Non-pigmented ciliary epithelial cell (primary cell): ENCODE measurements around the gene COL4A4.
A peak's percentile ranks its signal among the peaks of the same experiment; 100 is the strongest.

ENCODE experiments used
- DNase-seq: peaks from one replicate; pipeline ENCODE4 v3.0.0-alpha.2; 2010; ENCODE audit warnings: low read depth

Gene COL4A4

DNA sequence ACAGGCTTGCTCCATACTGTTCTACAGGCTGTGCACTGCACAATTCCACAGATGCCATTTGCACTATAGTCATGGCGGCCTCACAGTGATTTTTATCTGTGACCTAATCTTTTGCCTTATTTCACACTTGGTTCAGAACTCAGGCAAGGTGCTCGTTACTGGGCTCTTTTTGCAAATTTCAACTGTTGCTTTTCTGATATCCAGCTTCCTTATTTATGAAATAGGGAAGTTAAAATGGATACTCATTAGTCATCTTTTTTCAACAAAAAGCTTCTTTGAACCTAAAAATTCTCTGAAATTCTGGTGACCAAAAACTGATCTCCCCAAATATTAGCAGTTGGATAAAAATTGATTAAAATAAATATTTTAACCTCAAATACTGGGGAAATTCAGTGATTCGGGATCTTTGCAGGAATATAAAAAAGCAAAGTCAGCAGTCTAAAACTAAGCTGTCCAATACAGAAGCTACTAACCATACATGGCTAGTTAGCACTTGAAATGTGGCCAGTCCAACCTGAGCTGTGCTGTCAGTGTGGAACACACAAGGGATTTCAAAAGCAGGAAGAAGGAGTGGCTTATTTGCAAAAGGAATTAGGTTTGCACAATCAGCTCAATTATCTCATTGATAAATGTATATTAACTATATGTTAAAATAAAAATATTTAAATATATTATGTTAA lies 134.4 kb downstream of the COL4A4 start:
- no peak for DNase-seq

GRCh38 chr2:227025510-227025909 lies 138.5 kb downstream of the COL4A4 start:
- DNase-seq: no peak

- no peak for DNase-seq
These were observed 141.4 kb downstream of the COL4A4 start for GRCh38 chr2:227022608-227023007.

DNA sequence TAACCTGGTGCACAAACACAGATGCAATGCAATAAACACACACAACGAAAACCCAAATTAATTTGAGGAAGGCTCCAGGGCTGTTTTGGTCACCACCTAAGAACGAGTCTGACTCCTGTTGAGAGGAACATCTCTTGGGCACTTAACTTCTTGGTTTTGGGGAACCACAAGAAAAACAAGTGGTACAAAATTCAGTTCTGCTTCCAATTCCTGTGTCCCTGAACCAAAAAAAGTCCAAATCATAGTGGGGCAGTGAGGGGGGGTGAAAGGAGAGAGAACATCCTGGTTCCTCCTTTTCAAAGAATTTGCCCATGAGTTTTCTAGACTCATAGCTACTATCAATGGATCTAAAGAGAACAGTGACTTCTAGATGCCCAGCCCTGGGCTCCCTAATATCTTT lies 143.6 kb downstream of the COL4A4 start:
- DNase-seq: no peak

GRCh38 chr2:227016894-227017293 lies 147.1 kb downstream of the COL4A4 start:
- no peak for DNase-seq

DNA sequence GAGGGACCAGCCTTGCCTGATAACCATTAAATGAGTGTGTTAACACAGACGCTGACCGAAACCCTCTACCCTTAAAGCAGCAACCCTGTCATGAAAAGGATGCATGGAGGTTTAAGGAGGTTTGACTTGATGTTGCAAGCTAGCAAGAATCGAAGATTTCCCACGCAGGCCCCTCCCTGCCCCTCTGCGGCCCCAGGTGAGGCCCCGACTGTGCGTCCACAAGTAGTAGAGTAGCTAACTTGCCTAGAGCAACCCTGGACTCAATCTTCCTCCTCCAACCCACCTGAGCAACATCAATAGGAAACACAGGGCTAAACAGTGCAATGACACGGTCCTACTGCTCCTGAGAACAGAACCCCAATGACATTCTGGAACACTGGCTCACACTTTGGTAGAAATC lies 150.1 kb downstream of the COL4A4 start:
- DNase-seq: no peak

DNA sequence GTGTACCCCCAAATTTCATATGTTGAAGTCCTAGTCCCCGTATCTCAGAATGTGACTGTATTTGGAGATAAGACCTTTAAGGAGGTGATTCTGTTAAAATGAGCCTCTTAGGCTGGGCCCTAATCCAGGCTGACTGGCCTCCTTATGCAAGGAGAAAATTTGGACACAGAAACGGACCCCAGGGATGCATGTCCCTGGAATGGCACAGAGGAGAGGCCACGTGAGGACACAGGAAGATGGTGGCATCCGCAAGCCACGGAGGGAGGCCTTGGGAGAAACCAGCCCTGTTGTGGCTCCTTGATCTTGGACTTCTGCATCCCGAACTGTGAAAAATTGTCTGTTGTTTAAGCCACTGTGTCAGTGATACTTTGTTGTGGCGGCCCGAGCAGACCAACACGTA lies 150.7 kb downstream of the COL4A4 start:
- no peak for DNase-seq

GRCh38 chr2:227010433-227010832 lies 153.6 kb downstream of the COL4A4 start:
- DNase-seq: no peak

- no peak for DNase-seq
These were observed 156.1 kb downstream of the COL4A4 start for GRCh38 chr2:227007940-227008339.

GRCh38 chr2:227007148-227007547 lies 156.9 kb downstream of the COL4A4 start:
- no peak for DNase-seq

- DNase-seq: no peak
These were observed 157.7 kb downstream of the COL4A4 start for GRCh38 chr2:227006189-227006897.

DNA sequence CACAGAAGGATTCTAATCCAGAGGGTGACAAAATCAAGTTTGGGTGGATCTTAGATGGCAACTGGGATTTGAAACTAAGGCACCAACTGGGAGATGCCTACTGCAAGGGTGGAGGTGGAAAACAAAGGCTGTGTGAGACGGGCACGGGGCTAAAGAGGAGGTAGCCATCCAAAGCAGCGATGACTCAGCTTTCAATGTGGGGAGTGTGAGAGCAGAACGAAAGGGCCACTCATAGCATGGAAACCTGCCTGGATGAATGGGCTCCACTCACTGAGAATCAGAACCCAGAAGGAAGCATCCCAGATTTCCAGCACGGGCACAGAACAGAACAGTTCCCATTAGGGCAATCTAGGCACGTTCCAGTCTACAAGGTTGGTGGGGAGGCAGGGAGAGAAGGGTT lies 159.5 kb downstream of the COL4A4 start:
- DNase-seq: no peak

DNA sequence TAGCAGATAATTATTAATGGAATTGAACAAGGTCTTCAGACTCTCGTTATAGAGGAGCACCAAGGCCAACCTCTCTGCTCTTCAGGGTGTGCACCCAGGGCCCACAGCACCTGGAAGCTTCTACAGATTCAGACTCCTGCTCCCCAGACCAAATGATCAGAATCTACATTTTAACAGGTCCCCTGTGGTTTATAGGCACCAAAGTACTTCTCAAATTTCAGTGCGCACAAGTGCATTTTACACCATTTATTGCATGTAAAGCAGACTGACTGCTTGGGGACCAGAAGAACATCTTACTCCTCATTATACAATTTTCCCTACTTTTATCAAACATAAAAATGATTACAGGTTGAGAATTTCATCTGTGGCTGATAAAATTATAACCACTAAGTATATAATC lies 163.9 kb downstream of the COL4A4 start:
- DNase-seq: no peak

GRCh38 chr2:226999661-227000060 lies 164.3 kb downstream of the COL4A4 start:
- DNase-seq: no peak

DNA sequence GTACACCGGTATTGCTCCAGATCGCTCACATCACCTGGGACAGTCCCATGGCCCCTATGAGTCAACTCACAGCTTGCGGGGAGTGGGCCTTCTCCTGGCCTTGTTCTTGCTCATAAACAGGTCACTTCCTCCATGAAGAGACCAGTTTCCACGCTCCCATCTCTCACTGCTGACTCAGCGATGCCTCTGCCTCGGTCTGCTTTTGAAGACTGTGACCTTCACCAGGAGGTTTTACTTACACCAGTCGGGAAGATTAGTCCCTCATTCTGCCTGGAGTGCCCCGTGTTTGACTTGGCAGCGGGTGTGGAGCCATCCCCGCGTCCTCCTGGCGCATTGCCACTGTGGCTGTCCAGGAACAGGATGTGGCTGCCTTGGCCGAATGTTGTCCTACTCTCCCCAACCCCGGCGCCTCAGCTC lies 168.4 kb downstream of the COL4A4 start:
- peak; percentile 78 for DNase-seq

GRCh38 chr2:226994775-226995174 lies 169.2 kb downstream of the COL4A4 start:
- no peak for DNase-seq

DNA sequence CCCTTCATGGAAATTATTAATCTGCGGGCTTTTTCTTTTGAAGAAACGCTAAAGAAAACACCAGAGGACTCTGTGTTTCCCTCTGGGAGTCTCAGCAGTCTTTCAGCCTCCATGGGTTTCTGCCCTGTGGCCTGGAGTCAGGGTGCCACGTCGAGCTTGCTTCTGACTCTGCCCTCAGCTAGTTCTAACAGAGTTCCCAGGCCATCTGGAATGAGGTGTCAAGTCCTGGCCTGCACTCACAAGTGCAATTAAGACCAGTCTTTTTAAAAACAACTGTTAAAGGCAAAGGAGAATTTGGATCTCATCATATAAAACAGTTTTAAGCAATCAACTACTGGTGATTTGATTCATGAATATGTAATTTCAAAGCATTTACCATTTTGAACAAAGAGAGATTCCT lies 170.8 kb downstream of the COL4A4 start:
- DNase-seq: no peak

- no peak for DNase-seq
These were observed 172.3 kb downstream of the COL4A4 start for GRCh38 chr2:226991663-226992062.

- no peak for DNase-seq
These were observed 178.4 kb downstream of the COL4A4 start for GRCh38 chr2:226985583-226985946.

DNA sequence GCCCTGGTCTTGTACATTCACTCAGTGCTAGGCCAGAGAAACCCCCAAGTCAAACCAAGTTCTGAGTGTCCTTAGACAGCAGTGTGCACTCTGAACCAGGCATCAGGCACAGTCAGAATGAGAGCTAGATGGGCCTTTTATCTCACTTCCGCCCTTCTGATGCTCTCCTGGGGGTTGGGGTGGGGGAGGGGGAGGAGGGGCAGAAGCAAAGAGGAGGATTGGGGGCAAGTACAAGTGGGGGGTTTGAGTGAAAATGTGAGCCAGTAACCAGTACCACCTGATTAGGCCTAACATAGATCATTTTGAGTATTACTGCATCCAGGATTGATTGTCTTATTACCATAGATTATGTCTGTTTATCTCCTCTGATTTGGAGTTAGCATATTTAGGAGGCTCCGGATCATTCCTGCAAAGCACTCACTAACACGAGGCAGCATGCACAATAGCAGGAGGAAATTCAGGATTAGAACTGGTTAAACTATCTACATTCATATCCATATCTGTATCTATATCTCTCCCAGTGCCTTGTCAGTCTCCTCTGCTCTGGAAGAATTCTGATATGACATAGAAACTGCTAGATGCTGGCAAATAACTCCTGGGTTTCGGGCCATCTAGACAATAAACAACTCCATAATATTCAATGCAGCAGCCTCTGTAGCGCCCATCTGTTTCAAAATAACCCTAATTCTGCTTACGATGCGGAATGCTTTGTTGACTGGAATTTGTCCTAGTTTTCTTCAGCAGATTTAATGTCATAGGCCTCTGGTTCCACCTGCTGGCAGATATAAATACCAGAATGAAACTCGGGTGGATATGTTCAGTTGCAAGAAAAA lies 179.0 kb downstream of the COL4A4 start:
- peak; percentile 36 for DNase-seq

GRCh38 chr2:226983895-226984749 lies 179.9 kb downstream of the COL4A4 start:
- DNase-seq: no peak

- no peak for DNase-seq
These were observed 182.1 kb downstream of the COL4A4 start for GRCh38 chr2:226981791-226982326.
